ENCODE data around the gene URB1. TPM values are rescaled to one million over a fixed set of nuclear protein-coding genes. Genes with fewer than 3 reads are reported as not detected.
A peak's percentile ranks its signal among the peaks of the same experiment; 100 is the strongest.

The URB1 gene
- total and polyA plus RNA-seq, 12 donors: 5.2 to 31.6 (median 16.1) TPM

GRCh38 chr21:32338209-32338921, 54.4 kb downstream of the URB1 start:
- H3K27ac ChIP-seq: no peak overlapping the region
- H3K4me1 ChIP-seq (replicated peaks in 1 of 2): no peaks in the 10 kb centered on the region
- H3K27me3 ChIP-seq: no peaks in the 10 kb centered on the region
- intact Hi-C loops (cut with DNase I): no loop called here
- no peak overlapping the region for H3K4me3 ChIP-seq
- no peaks in the 10 kb centered on the region for H3K9me3 ChIP-seq (replicated peaks in 1 of 3)
- peaks cover 0 to 74% of the 10 kb centered on the region in 2 donors for H3K36me3 ChIP-seq (replicated peaks in 1 of 2)
- 89 to 95% (median 92%) methylated on average over 23 of the region's 23 CpGs for WGBS, 4 donors
- TF ChIP-seq CTCF (IDR thresholded peaks at IDR 0.05) (no peak), POLR2A (IDR thresholded peaks at IDR 0.05) (no peak)
- DNase-seq: peak in 2 of 7 donors; percentile 11 to 47

- TF ChIP-seq CTCF (IDR thresholded peaks at IDR 0.05) (no peak), POLR2A (IDR thresholded peaks at IDR 0.05) (no peak)
- peaks cover 0 to 66% of the 10 kb centered on the region in 2 donors for H3K36me3 ChIP-seq (replicated peaks in 1 of 2)
- no peaks in the 10 kb centered on the region for H3K9me3 ChIP-seq (replicated peaks in 1 of 3)
- peak in 1 of 7 donors; percentile 42 for DNase-seq
- intact Hi-C loops (cut with DNase I): no loop called here
- H3K27ac ChIP-seq: peak overlapping the region in 2 of 5 donors; percentile 27 to 30
- H3K27me3 ChIP-seq: no peaks in the 10 kb centered on the region
- H3K4me3 ChIP-seq: no peak overlapping the region
- no peaks in the 10 kb centered on the region for H3K4me1 ChIP-seq (replicated peaks in 1 of 2)
- WGBS, 4 donors: 93 to 96% (median 94%) methylated on average over 8 of the region's 8 CpGs
These were observed 55.6 kb downstream of the URB1 start for GRCh38 chr21:32337206-32337605.

- Histone ChIP-seq H3K27me3 (no peaks in the 10 kb centered on the region), H3K4me3 (no peak overlapping the region), H3K36me3 (replicated peaks in 1 of 2) (peaks cover 0 to 68% of the 10 kb centered on the region in 2 donors), H3K9me3 (replicated peaks in 1 of 3) (no peaks in the 10 kb centered on the region), H3K4me1 (replicated peaks in 1 of 2) (no peaks in the 10 kb centered on the region), H3K27ac (peak overlapping the region in 2 of 5 donors; percentile 27 to 30)
- TF ChIP-seq CTCF (IDR thresholded peaks at IDR 0.05) (no peak), POLR2A (IDR thresholded peaks at IDR 0.05) (no peak)
- intact Hi-C loops (cut with DNase I): no loop called here
- peak in 1 of 7 donors; percentile 50 for DNase-seq
- 38 to 55% (median 49%) methylated on average over 1 of the region's 1 CpG for WGBS, 4 donors
These were observed 56.1 kb downstream of the URB1 start for GRCh38 chr21:32336711-32337110.

GRCh38 chr21:32335601-32336575, 56.9 kb downstream of the URB1 start:
- H3K27me3 ChIP-seq: no peaks in the 10 kb centered on the region
- intact Hi-C loops (cut with DNase I): no loop called here
- no peaks in the 10 kb centered on the region for H3K9me3 ChIP-seq (replicated peaks in 1 of 3)
- no peak for TF ChIP-seq POLR2A (IDR thresholded peaks at IDR 0.05)
- no peak for TF ChIP-seq CTCF (IDR thresholded peaks at IDR 0.05)
- WGBS, 4 donors: 66 to 86% (median 83%) methylated on average over 20 to 27 of the region's 27 CpGs
- peak in 1 of 7 donors; percentile 51 for DNase-seq
- peaks cover 0 to 69% of the 10 kb centered on the region in 2 donors for H3K36me3 ChIP-seq (replicated peaks in 1 of 2)
- no peaks in the 10 kb centered on the region for H3K4me1 ChIP-seq (replicated peaks in 1 of 2)
- peak overlapping the region in 2 of 5 donors; percentile 30 to 66 for H3K27ac ChIP-seq
- H3K4me3 ChIP-seq: no peak overlapping the region
